GM19023 (cell line): Measurements from ENCODE around the gene NEK1.
"Not testable (repeated sequence)": the region's sequence is repeated elsewhere in the genome, so short reads cannot be mapped to it uniquely, and the experiment has no call there.

Experiments
- ATAC-seq: cut with Tn5 transposase; IDR thresholded peaks from one replicate; pipeline ENCODE4 v1.9.1; 2021; ENCODE audit warnings: mild to moderate bottlenecking, moderate library complexity; ENCODE audit not compliant: unreplicated experiment

NEK1 gene

DNA sequence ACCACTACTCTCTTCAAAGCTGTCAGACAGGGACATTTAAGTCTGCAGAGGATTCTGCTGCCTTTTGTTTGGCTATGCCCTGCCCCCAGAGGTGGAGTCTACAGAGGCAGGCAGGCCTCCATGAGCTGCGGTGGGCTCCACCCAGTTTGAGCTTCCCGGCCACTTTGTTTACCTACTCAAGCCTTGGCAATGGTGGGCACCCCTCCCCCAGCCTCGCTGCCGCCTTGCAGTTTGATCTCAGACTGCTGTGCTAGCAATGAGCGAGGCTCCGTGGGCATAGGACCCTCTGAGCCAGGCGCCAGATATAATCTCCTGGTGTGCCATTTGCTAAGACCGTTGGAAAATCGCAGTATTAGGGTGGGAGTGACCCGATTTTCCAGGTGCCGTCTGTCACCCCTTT, 112.5 kb downstream of the NEK1 start:
- not testable (repeated sequence) for ATAC-seq

DNA sequence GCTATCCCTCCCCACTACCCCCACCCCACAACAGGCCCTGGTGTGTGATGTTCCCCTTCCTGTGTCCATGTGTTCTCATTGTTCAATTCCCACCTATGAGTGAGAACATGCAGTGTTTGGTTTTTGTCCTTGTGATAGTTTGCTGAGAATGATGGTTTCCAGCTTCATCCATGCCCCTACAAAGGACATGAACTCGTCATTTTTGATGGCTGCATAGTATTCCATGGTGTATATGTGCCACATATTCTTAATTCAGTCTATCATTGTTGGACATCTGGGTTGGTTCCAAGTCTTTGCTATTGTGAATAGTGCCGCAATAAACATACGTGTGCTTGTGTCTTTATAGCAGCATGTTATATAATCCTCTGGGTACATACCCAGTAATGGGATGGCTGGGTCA, 118.1 kb downstream of the NEK1 start:
- ATAC-seq: not testable (repeated sequence)

DNA sequence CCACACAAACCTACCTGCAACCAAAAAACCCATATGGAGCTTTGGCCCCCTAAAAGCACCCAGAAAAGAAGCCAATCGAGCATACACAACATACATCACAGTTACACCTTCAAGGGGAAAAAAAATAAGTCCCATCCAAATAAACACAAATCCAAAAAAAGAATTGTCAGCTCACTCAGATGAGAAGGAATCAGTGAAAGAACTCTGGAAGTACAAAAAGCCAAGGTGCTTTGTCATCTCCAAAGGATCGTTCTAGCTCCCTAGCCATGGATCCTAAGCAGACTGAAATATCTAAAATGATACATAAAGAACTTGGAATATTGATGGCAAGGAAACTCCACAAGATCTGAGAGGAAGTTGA, 119.2 kb downstream of the NEK1 start:
- no peak for ATAC-seq

GRCh38 chr4:169492436-169493163, 119.8 kb downstream of the NEK1 start:
- no peak for ATAC-seq

DNA sequence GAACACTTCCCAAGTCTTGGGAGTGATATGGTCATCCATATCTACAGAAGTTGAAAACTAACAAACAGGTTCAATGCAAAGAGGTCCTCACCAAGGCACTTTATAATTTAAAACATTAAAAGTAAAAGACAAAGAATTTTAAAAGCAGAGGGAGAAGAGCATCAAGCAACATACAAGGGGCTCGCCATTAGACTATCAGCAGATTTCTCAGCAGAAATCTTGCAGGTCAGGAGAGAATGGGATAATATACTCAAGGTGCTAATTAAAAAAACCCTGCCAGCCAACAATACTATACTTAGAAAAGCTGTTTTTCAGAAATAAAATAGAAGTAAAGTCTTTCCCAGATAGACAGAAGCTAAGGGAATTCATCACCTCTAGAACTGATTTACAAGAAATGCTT, 121.2 kb downstream of the NEK1 start:
- no peak for ATAC-seq

GRCh38 chr4:169489306-169489705, 123.1 kb downstream of the NEK1 start:
- ATAC-seq: no peak

- peak; percentile 82 for ATAC-seq
Measured at GRCh38 chr4:169485791-169486742, 126.3 kb downstream of the NEK1 start.

DNA sequence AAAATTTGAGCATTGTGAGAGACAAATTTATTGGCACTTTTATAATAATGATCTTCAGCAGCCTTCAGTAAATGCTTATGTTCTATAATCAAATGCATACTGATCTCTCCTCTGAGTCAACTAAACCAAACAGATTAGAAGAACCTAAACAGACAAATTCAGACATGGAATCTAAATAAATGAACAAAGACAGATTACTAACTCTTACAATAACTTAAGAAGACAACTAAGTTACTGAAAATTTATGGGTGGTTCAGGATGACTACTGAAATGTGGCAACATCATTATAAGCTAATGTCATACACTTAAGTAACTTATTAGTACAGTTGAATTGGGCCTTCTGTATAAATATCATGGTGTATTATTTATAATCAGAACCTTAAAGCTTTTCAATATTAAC, 127.3 kb downstream of the NEK1 start:
- no peak for ATAC-seq

DNA sequence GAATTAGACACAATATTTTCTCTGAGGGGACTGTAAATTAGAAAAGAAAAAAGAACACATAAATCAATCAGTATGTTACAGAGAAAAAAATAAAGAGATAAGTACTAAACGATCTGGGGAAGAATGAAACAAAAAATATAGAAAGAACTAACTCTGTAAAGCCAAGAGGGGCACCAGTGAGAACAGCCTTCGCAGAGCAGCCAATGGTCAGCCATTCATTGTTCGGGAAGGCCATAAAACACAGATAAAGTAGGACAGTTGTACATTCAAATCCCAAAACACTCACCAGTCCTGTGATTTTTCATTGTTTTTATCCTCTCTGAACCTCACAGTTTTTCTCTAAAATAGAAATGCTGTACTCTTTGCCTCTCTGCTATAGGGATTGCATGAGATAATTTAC, 127.9 kb downstream of the NEK1 start:
- no peak for ATAC-seq

- no peak for ATAC-seq
Measured at GRCh38 chr4:169464080-169464479, 148.3 kb downstream of the NEK1 start.

DNA sequence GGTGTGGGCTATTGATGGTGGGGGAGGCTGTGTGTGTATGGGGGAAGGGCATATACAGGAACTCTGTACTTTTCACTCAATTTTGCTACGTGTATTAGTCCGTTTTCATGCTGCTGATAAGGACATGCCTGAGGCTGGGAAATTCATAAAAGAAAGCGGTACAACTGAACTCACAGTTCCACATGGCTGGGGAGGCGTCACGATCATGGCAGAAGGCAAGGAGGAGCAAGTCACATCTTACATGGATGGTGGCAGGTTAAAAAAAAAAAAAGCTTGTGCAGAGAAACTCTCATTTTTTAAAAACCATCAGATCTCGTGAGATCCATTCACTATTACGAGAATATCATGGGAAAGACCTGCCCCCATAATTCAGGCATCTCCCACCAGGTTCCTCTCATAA, 152.3 kb downstream of the NEK1 start:
- ATAC-seq: no peak

GRCh38 chr4:169458575-169458974, 153.8 kb downstream of the NEK1 start:
- ATAC-seq: no peak

DNA sequence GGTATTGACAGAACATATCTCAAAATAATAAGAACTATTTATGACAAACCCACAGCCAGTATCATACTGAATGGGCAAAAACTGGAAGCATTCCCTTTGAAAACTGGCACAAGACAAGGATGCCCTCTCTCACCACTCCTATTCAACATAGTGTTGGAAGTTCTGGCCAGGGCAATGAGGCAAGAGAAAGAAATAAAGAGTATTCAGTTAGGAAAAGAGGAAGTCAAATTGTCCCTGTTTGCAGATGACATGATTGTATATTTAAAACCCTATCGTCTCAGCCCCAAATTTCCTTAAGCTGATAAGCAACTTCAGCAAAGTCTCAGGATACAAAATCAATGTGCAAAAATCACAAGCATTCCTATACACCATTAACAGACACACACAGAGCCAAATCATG, 159.7 kb downstream of the NEK1 start:
- not testable (repeated sequence) for ATAC-seq

GRCh38 chr4:169448935-169449334, 163.4 kb downstream of the NEK1 start:
- not testable (repeated sequence) for ATAC-seq

DNA sequence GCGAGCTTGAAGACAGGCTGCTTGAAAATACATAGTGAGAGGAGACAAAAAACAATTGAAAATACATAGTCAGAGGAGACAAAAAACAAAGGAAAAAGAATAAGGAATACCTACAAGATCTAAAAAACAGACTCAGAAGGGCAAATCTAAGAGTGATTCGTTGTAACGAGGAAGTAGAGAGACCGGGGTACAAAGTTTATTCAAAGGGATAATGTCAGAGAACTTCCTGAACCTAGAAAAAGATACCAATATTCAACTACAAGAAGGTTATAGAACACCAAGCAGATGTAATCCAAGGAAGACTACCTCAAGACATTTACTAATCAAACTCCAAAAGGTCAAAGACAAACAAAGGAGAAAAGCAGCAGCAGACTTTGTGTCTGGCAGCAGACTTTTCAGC, 165.6 kb downstream of the NEK1 start:
- no peak for ATAC-seq

GRCh38 chr4:169443748-169444147, 168.6 kb downstream of the NEK1 start:
- no peak for ATAC-seq

DNA sequence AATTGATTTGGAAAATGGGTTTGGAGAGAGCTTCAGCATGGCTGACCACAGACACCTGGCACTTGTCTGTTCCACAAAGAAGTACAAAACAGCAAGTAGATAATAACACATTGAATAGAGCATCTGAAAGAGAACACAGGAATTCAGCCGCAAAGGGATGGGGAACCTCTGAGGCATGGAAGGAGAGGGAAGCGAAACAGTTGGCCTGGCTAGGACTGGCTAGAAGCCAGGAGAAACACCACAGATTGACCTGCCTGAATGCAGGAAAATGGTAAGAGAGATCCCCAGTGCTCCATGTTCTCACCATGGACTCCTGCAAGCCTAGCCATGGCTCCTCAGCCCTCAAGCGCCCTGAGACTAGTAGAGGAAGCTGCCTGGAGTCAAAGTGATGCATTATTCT, 171.9 kb downstream of the NEK1 start:
- no peak for ATAC-seq

- no peak for ATAC-seq
Measured at GRCh38 chr4:169439244-169439643, 173.1 kb downstream of the NEK1 start.

DNA sequence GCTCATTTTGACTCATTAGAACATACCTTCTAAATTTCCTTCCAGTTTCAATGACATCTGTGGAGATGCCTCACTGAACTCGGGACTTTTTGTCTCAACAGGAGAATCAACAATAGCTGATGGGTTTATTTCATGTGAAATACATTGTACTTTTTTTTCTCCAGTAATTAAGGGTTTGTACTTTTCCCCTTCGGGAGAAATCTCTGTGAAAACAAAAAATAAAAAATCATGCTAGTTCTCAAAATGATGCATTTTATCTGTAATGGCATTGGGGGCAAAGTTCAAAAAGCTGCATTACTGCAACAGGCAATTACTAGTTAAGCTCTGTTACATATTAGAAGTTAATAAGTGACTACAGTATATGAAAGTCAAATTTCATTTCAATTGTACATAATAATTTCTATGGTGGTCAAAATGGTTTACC, 174.3 kb downstream of the NEK1 start:
- ATAC-seq: peak; percentile 45

DNA sequence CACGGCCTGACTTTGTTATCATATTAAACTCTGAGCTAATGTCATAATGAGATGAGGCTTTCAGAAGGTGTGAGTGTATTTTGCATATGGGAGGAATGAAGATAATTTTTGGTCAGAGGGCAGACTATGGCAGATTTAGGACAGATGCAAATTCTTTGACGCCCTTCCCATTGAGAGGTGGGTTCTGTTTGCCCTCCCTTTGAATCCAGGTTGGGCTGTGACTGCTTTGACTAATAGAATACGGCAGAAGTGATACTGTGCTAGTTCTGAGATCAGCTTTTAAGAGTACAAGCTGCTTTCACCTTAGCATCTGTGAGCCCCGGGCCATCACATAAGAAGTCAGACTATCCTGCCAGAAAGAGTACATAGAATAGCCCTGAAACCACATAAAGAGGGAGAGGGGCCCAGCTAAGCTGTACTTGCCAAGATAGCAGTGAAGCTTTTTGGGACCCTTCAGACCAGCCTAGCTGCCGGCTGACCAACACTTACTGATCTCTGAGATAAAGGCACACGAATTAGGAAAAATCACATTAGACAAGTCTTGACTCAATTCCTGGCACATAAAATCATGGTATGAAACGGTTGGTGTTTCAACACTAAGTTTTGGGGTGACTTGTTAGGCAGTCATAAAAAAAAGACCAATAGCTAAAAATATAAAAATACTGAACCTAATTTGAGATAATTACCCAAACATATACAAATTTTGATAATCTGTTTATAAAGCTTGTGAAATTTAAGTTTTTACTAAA, 174.9 kb downstream of the NEK1 start:
- peak; percentile 92 for ATAC-seq

DNA sequence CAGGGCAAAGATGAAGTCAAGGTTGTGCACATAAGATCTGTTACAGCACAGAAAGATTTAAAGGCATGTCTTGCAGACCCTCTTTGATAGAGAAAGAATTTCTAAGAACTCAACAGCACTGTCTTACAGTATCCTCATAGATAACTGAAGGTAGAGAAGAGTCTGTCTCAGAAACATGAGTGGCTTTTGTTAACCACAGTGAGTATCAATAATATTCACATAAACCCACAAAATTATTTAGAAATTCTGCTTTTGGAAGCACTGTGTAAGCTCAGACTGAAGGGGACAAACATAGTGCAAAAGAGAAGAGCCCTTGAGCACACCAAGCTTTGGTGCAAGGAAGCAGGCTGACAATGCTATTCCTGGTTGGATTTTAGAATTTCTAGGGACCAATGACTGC, 175.6 kb downstream of the NEK1 start:
- ATAC-seq: no peak
